Neural crest cell (in vitro differentiated cells): ENCODE data around the gene IRS2. TPM values are rescaled to one million over a fixed set of nuclear protein-coding genes. Genes with fewer than 3 reads are reported as not detected.

Experiments used
- DNase-seq: peaks from one replicate; pipeline ENCODE4 v3.0.0; 2021; ENCODE audit warnings: low read depth, mixed read lengths, low spot score
- H3K27ac Mint-ChIP-seq: one replicate; pipeline ENCODE4 v1.8.0; 2021; ENCODE audit warnings: mild to moderate bottlenecking, mixed read lengths; ENCODE audit not compliant: unreplicated experiment
- H3K27me3 Mint-ChIP-seq: 2 replicates; pipeline ENCODE4 v1.8.0; 2021; ENCODE audit warnings: low read depth, mild to moderate bottlenecking, mixed read lengths
- H3K36me3 Mint-ChIP-seq: 2 replicates; pipeline ENCODE4 v1.8.0; 2021; ENCODE audit warnings: low read depth, mild to moderate bottlenecking, mixed read lengths
- H3K4me1 Mint-ChIP-seq: 2 replicates; pipeline ENCODE4 v1.8.0; 2021; ENCODE audit warnings: mixed read lengths
- H3K4me3 Mint-ChIP-seq: one replicate; pipeline ENCODE4 v1.8.0; 2021; ENCODE audit warnings: mild to moderate bottlenecking, mixed read lengths
- H3K9me3 Mint-ChIP-seq: 2 replicates; pipeline ENCODE4 v1.8.0; 2021; ENCODE audit warnings: mixed read lengths
- CTCF ChIP-seq: fragments of 200-600 bp; sonication (generic); conservative IDR thresholded peaks from 2 replicates; pipeline ENCODE4 v1.5.0; 2021; ENCODE audit warnings: antibody characterized with exemption, mild to moderate bottlenecking
- total RNA-seq: library from RNA; stranded (reverse); gene quantifications from 2 replicates; pipeline ENCODE4 v1.2.1, GENCODE V29; 2021

IRS2 gene
- total RNA-seq, 1 donor from 2014 or later: 7.0 TPM

DNA sequence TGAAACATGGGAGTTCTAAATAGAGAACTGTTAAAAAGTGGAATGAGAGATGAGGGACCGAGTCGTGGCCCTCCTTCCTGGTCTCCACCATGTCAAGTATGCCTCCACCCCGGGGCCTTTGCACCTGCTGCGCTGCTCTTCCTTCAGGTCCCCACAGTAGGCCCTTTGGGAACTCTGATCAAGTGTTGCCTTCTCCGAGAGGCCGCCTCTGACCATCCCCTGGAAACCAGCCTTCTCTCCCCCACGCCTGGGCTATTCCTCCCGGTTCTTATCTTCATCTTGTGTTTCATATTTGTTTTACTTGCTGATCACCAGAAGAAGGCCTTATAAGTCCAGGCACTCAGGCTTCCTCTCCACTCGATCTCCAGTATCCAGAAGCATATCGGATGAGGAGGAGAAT lies 40.0 kb downstream of the IRS2 start:
- no peak overlapping the region for H3K27ac Mint-ChIP-seq
- no peak for DNase-seq
- H3K4me1 Mint-ChIP-seq: peaks cover 29% of the 10 kb centered on the region
- H3K9me3 Mint-ChIP-seq: peaks cover 4% of the 10 kb centered on the region
- H3K36me3 Mint-ChIP-seq: peaks cover 7% of the 10 kb centered on the region
- no peaks in the 10 kb centered on the region for H3K27me3 Mint-ChIP-seq
- no peak overlapping the region for H3K4me3 Mint-ChIP-seq
- TF ChIP-seq CTCF: no peak

GRCh38 chr13:109745702-109746101 lies 40.7 kb downstream of the IRS2 start:
- H3K36me3 Mint-ChIP-seq: peaks cover 2% of the 10 kb centered on the region

DNA sequence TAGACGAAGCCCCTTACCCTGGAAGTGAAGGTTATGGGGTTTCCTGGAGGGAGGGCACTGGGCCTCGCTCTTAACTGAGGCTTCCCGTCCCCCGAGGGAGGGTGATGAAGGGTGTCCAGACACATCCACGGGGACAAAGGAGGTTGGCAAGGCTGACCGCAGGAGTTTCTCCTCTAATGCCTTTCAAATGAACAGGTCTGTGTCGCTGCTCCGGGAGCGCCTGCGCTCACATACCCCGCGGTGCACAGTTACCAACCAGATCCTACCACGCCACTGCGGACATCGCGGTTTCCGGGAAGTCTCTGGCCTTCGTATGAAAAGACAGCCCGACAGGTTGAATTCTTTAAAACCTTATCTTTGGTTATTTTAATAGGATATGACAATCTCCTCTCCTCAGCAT lies 41.3 kb downstream of the IRS2 start:
- TF ChIP-seq CTCF: no peak
- Mint-ChIP-seq H3K9me3 (no peaks in the 10 kb centered on the region), H3K36me3 (peaks cover 2% of the 10 kb centered on the region), H3K27me3 (no peaks in the 10 kb centered on the region), H3K4me3 (no peak overlapping the region), H3K4me1 (peaks cover 17% of the 10 kb centered on the region), H3K27ac (no peak overlapping the region)
- no peak for DNase-seq

More at GRCh38 chr13:109745702-109746101, 40.7 kb downstream of the IRS2 start:
- H3K9me3 Mint-ChIP-seq: no peaks in the 10 kb centered on the region
- no peaks in the 10 kb centered on the region for H3K27me3 Mint-ChIP-seq
- DNase-seq: no peak
- H3K4me1 Mint-ChIP-seq: peaks cover 22% of the 10 kb centered on the region
- TF ChIP-seq CTCF: no peak
- H3K4me3 Mint-ChIP-seq: no peak overlapping the region
- H3K27ac Mint-ChIP-seq: no peak overlapping the region

DNA sequence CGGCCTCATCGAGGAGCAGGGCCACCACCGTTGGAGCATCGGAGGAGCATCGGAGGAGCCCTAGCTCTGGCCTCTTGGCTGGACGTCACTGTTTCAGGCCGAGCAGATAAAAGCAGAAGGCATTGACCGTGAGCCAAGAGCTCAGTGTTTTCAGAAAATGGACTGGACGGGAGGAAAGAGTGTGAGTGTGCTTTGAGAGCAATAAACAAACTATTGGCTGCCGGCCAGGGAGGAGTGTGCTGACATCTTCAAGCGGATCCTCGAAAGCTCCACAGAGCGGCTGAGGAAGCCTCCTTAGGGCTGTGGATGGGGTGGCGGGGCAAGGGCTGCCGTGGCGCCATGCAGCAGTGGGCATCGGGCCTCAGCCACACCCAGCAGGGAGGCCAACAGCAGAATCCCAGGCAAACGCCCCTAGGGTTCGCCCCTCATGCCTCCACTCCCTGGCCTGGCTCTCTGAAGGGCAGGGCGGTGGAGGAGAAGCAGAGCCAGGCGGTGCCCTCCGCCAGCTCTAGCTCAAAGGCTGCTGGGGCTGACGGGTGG lies 41.8 kb downstream of the IRS2 start:
- DNase-seq: no peak
- Mint-ChIP-seq H3K9me3 (no peaks in the 10 kb centered on the region), H3K27me3 (no peaks in the 10 kb centered on the region), H3K27ac (peak overlapping the region; percentile 83), H3K36me3 (peaks cover 2% of the 10 kb centered on the region), H3K4me3 (no peak overlapping the region), H3K4me1 (peaks cover 13% of the 10 kb centered on the region)
- TF ChIP-seq CTCF: no peak

- Mint-ChIP-seq H3K27me3 (no peaks in the 10 kb centered on the region), H3K4me1 (peaks cover 13% of the 10 kb centered on the region), H3K9me3 (no peaks in the 10 kb centered on the region), H3K27ac (no peak overlapping the region), H3K4me3 (no peak overlapping the region), H3K36me3 (peaks cover 2% of the 10 kb centered on the region)
- DNase-seq: no peak
- no peak for TF ChIP-seq CTCF
Observed at GRCh38 chr13:109743706-109744453, 42.5 kb downstream of the IRS2 start.
